GM10266 (cell line): ENCODE data around the gene SLC17A5.
A peak's percentile ranks its signal among the peaks of the same experiment; 100 is the strongest.
"Not testable (repeated sequence)": the region's sequence is repeated elsewhere in the genome, so short reads cannot be mapped to it uniquely, and the experiment has no call there.

ENCODE experiments used
- DNase-seq: peaks from one replicate; pipeline ENCODE4 v3.0.0; 2012; ENCODE audit errors: extremely low spot score
- CTCF ChIP-seq: IDR thresholded peaks from 2 replicates; pipeline ENCODE4 v1.5.1; 2012; ENCODE audit warnings: mild to moderate bottlenecking, low read depth; ENCODE audit not compliant: control insufficient read depth, insufficient read depth; ENCODE audit errors: missing control alignments

The SLC17A5 gene

GRCh38 chr6:73585566-73586415 is 68.0 kb downstream of the SLC17A5 start:
- peak; percentile 58 for DNase-seq
- TF ChIP-seq CTCF = no peak

GRCh38 chr6:73581293-73581692 is 72.5 kb downstream of the SLC17A5 start:
- no peak for DNase-seq
- TF ChIP-seq CTCF = no peak

- peak; percentile 55 for TF ChIP-seq CTCF
- DNase-seq = peak; percentile 65
Measured at GRCh38 chr6:73580247-73581149, 73.3 kb downstream of the SLC17A5 start.

- TF ChIP-seq CTCF = no peak
- DNase-seq = no peak
Measured at GRCh38 chr6:73579851-73580246, 73.9 kb downstream of the SLC17A5 start.

- TF ChIP-seq CTCF = no peak
- DNase-seq = no peak
Measured at GRCh38 chr6:73579389-73579788, 74.4 kb downstream of the SLC17A5 start.

- no peak for DNase-seq
- TF ChIP-seq CTCF = no peak
Measured at GRCh38 chr6:73577676-73578075, 76.1 kb downstream of the SLC17A5 start.

- DNase-seq = not testable (repeated sequence)
Measured at GRCh38 chr6:73572531-73572930, 81.3 kb downstream of the SLC17A5 start.

GRCh38 chr6:73571218-73572181 is 82.3 kb downstream of the SLC17A5 start:
- DNase-seq = not testable (repeated sequence)
